ENCODE data around the gene RBM38.

RBM38 gene

DNA sequence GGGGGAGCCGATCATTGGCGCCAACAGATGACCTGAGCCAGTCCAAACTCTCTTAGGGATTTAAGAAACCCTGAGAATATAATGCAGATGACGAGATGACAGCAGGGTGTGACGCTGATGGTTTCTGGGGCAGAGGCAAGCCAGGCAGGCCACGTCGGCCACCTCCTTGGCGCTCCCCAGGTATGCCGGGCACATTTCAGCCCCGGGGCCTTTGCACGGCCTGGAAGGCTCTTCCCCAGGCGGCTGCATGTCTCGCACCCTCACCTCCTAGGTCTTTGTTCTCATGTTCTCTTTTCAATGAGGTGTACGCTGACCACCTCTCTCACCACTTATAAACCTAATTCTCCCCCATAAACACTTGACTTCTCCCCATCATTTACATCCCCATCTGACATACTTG, 64.9 kb downstream of the RBM38 start:
- no peak for DNase-seq

DNA sequence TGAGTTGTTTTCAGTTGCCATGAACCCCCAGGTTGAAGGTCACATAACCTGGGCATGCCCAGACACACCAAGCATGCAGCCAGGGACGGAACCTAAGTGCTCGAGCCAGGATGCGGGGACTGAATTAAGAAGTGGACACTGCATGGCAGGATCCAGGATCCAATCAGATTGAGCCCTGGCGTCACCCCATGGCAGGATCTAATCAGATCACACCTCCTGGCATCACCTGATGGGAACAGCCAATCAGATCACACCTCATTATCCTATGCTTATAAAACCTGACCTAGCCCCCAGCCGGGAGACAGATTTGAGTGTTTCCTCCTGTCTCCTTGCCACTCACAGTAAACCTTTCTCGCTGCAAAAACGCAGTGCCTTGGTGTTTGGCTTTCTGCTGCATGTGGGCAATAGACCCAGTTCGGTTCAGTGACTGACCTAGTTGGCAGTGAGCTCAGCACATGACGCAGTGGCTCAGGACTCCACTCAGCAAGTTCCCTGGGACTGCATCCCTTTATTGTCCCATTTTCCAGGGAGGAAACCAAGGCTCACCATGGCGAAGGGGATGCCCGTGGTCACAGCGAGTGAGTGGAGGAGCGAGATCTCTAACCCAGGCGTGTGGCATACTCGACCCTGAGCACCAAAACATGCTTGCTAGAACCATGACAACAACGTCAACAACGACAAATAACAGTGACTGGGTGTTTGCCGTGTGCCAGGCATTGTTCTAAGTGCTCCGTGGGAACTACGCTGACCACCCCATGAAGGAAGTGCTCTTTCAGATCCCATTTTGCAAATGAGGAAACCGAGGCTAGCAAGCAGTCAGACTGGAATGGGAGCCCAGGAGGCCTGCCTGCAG, 66.3 kb downstream of the RBM38 start:
- DNase-seq, result no peak

DNA sequence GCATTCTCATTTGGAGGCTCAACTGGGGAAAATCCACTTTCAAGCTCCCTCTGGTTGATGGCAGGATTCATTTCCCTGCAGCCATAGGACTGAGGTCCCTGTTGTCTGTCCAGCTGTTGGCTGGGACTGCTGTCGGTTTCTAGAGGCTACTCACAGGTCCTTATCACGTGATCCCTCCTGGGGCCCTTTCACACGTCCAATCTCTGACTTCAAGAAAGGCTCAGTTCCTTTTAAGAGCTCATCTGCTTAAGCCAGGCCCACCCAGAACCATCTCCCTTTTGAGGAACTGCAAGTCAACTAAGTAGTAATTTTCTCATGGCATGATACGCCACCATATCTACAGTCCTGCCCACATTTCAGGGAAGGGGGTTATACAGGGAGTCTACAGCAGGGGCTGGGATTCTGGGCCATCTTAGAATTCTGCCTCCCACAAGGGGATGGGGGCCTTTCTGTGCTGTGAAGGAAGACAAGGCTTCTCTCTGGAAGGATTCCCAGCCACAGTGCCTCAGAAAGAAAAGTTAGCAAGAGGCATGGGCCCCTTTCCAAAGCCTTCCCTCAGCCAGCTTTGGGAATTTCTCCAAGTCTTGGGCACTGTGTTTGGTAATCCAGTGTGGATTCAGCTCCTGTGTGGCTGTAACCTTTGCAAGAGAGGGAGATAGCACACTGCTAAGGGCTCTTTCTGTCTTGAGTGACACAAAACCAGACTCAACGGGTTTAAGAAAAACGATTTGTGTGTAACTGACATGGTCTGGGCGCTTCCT, 67.4 kb downstream of the RBM38 start:
- peak; percentile 46 to 67 (median 64) for DNase-seq

All from suppressor macrophage (primary cell).